Activated CD4-positive, CD25-positive, alpha-beta regulatory T cell (primary cell): ENCODE data around the gene FLOT2.
"Not testable (repeated sequence)": the region's sequence is repeated elsewhere in the genome, so short reads cannot be mapped to it uniquely, and the experiment has no call there.

Experiments
- DNase-seq, 4 experiments: peaks; one replicate each; lab custom pipeline; 2025; lab: John Stamatoyannopoulos, UW

FLOT2 gene

GRCh38 chr17:28895794-28896447 is 1.6 kb downstream of the FLOT2 start:
- DNase-seq = no peak

GRCh38 chr17:28893248-28894183 is 4.0 kb downstream of the FLOT2 start:
- not testable (repeated sequence) for DNase-seq

- DNase-seq = no peak
Observed at GRCh38 chr17:28892024-28892423, 5.5 kb downstream of the FLOT2 start.

GRCh38 chr17:28891201-28891600 is 6.3 kb downstream of the FLOT2 start:
- no peak for DNase-seq

- DNase-seq = no peak
Observed at GRCh38 chr17:28889996-28890395, 7.5 kb downstream of the FLOT2 start.

- no peak for DNase-seq
Observed at GRCh38 chr17:28888832-28889231, 8.7 kb downstream of the FLOT2 start.

GRCh38 chr17:28887871-28888471 is 9.6 kb downstream of the FLOT2 start:
- DNase-seq = no peak

- no peak for DNase-seq
Observed at GRCh38 chr17:28885951-28886350, 11.6 kb downstream of the FLOT2 start.

GRCh38 chr17:28885363-28885762 is 12.2 kb downstream of the FLOT2 start:
- DNase-seq = no peak

GRCh38 chr17:28883967-28884702 is 13.4 kb downstream of the FLOT2 start:
- DNase-seq = no peak

GRCh38 chr17:28882154-28882895 is 15.2 kb downstream of the FLOT2 start:
- DNase-seq = no peak

GRCh38 chr17:28881533-28882056 is 15.9 kb downstream of the FLOT2 start:
- no peak for DNase-seq

GRCh38 chr17:28880572-28880945 is 17.0 kb downstream of the FLOT2 start:
- no peak for DNase-seq

GRCh38 chr17:28879886-28880571 is 17.5 kb downstream of the FLOT2 start:
- no peak for DNase-seq

GRCh38 chr17:28878981-28879380 is 18.6 kb downstream of the FLOT2 start:
- no peak for DNase-seq

GRCh38 chr17:28878158-28878910 is 19.2 kb downstream of the FLOT2 start:
- no peak for DNase-seq

- DNase-seq = not testable (repeated sequence)
Observed at GRCh38 chr17:28877150-28877711, 20.3 kb downstream of the FLOT2 start.

- no peak for DNase-seq
Observed at GRCh38 chr17:28875848-28876550, 21.5 kb downstream of the FLOT2 start.

- DNase-seq = no peak
Observed at GRCh38 chr17:28874750-28875149, 22.8 kb downstream of the FLOT2 start.
